Smooth muscle cell (in vitro differentiated cells): ENCODE measurements around the gene SHQ1. TPM values are rescaled to one million over a fixed set of nuclear protein-coding genes. Genes with fewer than 3 reads are reported as not detected.
A peak's percentile ranks its signal among the peaks of the same experiment; 100 is the strongest.

Experiments used
- DNase-seq: peaks from one replicate; lab custom pipeline; 2025; ENCODE audit not compliant: unreplicated experiment; lab: John Stamatoyannopoulos, UW
- H2AFZ ChIP-seq: fragments of 200-600 bp; sonication (generic); 2 replicates; pipeline ENCODE4 v1.6.0; 2016; ENCODE audit warnings: antibody characterized with exemption, low read depth, mild to moderate bottlenecking
- H3F3A ChIP-seq: fragments of 200-600 bp; sonication (generic); 2 replicates; pipeline ENCODE4 v1.6.0; 2017; ENCODE audit warnings: antibody characterized with exemption, low read depth
- H3K27ac ChIP-seq: fragments of 200-600 bp; sonication (generic); 2 replicates; pipeline ENCODE4 v1.5.1; 2016; ENCODE audit warnings: low read depth, mild to moderate bottlenecking
- H3K27me3 ChIP-seq: fragments of 200-600 bp; sonication (generic); 2 replicates; pipeline ENCODE4 v1.6.1; 2016; ENCODE audit warnings: low read depth, mild to moderate bottlenecking
- H3K36me3 ChIP-seq: fragments of 200-600 bp; sonication (generic); 2 replicates; pipeline ENCODE4 v1.5.1; 2016; ENCODE audit warnings: low read depth
- H3K4me1 ChIP-seq: fragments of 200-600 bp; sonication (generic); 2 replicates; pipeline ENCODE4 v1.5.1; 2016; ENCODE audit warnings: low read depth
- H3K4me2 ChIP-seq: fragments of 200-600 bp; sonication (generic); 2 replicates; pipeline ENCODE4 v1.6.0; 2016; ENCODE audit warnings: mild to moderate bottlenecking
- H3K4me3 ChIP-seq: fragments of 200-600 bp; sonication (generic); 2 replicates; pipeline ENCODE4 v1.5.1; 2016; ENCODE audit warnings: mild to moderate bottlenecking
- H3K79me2 ChIP-seq: fragments of 200-600 bp; sonication (generic); 2 replicates; pipeline ENCODE4 v1.6.0; 2016; ENCODE audit warnings: low read depth, mild to moderate bottlenecking
- H3K9ac ChIP-seq: fragments of 200-600 bp; sonication (generic); 2 replicates; pipeline ENCODE4 v1.6.0; 2016; ENCODE audit warnings: low read depth
- H3K9me3 ChIP-seq: fragments of 200-600 bp; sonication (generic); replicated peaks from 2 replicates; pipeline ENCODE4 v1.5.1; 2016; ENCODE audit warnings: low read depth
- H4K20me1 ChIP-seq: fragments of 200-600 bp; sonication (generic); 2 replicates; pipeline ENCODE4 v1.6.0; 2016; ENCODE audit warnings: low read depth
- WGBS: methylation state at CpG from one replicate; pipeline ENCODE4 v1.1.7; 2016; ENCODE audit warnings: low lambda C conversion rate; 5-methylcytosine and 5-hydroxymethylcytosine counted together
- polyA plus RNA-seq: library from polyadenylated mRNA; unstranded; fragments of >200 nt; fragmentation: Nextera tagmentation; extraction: Ambion mirVana; gene quantifications from 2 replicates; pipeline ENCODE4 v1.2.1, GENCODE V29; 2016
- total RNA-seq: library from RNA; depleted of rRNA; stranded (reverse); fragments of >200 nt; gene quantifications from 2 replicates; pipeline ENCODE4 v1.2.3, GENCODE V29; 2014
- TF ChIP-seq, protein P1 (sequence below): fragments of 200-600 bp; sonication (generic); IDR thresholded peaks from 2 replicates; pipeline ENCODE4 v1.5.1; 2017; ENCODE audit warnings: borderline replicate concordance, mild to moderate bottlenecking, antibody characterized with exemption; ENCODE audit not compliant: insufficient read depth, poor library complexity, severe bottlenecking

The SHQ1 gene
- total and polyA plus RNA-seq, 2 experiments from 2014 or later = 13.1 to 14.8 TPM

DNA sequence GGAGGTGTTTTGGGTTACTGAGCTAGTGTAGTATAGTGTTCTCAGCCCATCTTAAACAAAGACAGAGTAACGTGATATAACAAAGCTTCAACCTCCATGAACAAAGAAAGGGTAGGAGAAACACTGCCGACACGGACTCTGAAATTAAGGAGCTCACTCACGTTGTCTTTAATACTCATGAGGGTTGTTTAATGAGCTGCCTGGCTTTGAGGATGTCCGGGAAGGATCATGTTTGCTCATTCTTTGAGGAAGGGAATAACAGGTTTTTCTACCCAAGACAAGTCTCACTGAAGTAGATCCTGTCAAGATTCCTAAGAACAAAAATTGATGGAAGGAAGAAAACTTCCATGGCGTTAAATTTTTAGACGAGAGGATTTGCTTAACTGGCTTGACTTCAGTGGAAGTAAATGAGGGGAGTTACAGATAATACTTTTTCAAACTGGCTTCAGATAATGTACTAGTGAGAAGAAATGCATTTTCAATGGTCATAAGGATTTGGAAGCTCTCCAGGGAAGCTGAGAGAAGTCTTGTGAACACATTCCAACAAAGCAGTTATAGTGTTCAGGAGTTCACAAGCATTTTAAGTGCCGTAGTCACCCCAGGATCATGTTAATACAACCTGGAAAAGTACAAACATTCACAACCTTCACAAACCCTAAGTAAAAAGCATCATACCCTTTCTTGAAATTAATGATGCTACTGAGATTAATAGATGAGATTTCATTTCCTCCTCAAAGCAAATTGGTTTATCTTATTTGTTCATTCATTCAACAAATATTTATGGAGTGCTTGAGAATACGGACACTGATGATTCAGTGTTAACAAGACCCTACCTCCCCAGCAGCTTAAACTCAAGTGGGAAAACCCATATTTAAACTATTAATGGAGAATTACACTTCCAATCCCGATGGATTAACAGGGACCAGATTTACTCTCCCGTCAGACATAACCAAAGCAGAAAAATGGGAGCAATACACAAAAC lies 101.5 kb downstream of the SHQ1 start:
- Histone ChIP-seq H3F3A (no peaks in the 10 kb centered on the region), H3K27me3 (no peaks in the 10 kb centered on the region), H3K27ac (peak overlapping the region; percentile 44), H3K4me1 (peaks cover 25% of the 10 kb centered on the region), H3K36me3 (no peaks in the 10 kb centered on the region), H3K9me3 (no peaks in the 10 kb centered on the region), H3K9ac (no peak overlapping the region), H3K79me2 (no peaks in the 10 kb centered on the region), H2AFZ (no peak overlapping the region), H3K4me2 (peak overlapping the region; percentile 29), H4K20me1 (no peaks in the 10 kb centered on the region), H3K4me3 (no peak overlapping the region)
- 51% methylated on average over 11 of the region's 11 CpGs for WGBS
- DNase-seq = no peak
- TF ChIP-seq, protein P1, sequence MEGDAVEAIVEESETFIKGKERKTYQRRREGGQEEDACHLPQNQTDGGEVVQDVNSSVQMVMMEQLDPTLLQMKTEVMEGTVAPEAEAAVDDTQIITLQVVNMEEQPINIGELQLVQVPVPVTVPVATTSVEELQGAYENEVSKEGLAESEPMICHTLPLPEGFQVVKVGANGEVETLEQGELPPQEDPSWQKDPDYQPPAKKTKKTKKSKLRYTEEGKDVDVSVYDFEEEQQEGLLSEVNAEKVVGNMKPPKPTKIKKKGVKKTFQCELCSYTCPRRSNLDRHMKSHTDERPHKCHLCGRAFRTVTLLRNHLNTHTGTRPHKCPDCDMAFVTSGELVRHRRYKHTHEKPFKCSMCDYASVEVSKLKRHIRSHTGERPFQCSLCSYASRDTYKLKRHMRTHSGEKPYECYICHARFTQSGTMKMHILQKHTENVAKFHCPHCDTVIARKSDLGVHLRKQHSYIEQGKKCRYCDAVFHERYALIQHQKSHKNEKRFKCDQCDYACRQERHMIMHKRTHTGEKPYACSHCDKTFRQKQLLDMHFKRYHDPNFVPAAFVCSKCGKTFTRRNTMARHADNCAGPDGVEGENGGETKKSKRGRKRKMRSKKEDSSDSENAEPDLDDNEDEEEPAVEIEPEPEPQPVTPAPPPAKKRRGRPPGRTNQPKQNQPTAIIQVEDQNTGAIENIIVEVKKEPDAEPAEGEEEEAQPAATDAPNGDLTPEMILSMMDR = no peak

DNA sequence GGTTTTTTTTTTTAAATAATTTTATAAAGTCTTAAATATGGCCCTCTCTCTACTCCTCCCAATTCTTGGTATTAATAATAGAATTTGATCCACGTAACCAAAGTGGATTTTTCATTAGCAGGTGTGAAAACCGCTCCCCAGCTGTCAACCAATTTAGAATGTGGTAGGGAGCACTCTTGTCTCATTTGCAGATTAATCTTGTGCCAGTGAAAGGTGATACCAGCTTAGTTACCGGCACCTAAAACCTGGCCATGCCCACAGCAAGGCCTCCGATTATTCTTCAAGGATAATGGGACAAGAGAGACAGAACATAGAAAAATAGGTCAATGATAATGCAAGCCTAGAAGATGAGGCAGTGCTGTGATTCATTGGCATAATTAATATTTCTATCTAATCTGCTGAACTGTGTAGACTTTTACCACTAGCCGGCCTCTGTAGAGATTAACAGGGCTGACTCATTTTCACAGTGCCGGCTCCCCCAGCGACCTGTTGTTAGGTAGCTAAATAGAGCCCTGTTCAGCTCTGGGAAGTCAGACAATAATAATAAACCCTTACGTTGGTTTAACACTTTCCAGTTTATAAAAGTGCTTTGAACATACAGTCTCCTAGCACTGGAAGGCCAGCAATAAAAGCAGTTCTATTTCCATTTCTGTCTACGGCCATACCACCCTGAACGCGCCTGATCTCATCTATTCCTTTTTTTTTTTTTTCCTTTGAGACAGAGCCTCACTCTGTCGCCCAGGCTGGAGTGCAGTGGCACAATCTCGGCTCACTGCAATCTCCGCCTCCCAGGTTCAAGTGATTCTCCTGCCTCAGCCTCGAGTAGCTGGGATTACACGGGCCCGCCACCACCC lies 102.9 kb downstream of the SHQ1 start:
- Histone ChIP-seq H4K20me1 (no peaks in the 10 kb centered on the region), H3K27me3 (no peaks in the 10 kb centered on the region), H3K9me3 (no peaks in the 10 kb centered on the region), H2AFZ (no peak overlapping the region), H3K27ac (peak overlapping the region; percentile 44), H3K4me1 (peaks cover 25% of the 10 kb centered on the region), H3K4me2 (peak overlapping the region; percentile 20), H3K4me3 (no peak overlapping the region), H3K36me3 (no peaks in the 10 kb centered on the region), H3K79me2 (no peaks in the 10 kb centered on the region), H3K9ac (no peak overlapping the region), H3F3A (no peaks in the 10 kb centered on the region)
- 62% methylated on average over 17 of the region's 17 CpGs for WGBS
- no peak for DNase-seq
- TF ChIP-seq, protein P1 = no peak

DNA sequence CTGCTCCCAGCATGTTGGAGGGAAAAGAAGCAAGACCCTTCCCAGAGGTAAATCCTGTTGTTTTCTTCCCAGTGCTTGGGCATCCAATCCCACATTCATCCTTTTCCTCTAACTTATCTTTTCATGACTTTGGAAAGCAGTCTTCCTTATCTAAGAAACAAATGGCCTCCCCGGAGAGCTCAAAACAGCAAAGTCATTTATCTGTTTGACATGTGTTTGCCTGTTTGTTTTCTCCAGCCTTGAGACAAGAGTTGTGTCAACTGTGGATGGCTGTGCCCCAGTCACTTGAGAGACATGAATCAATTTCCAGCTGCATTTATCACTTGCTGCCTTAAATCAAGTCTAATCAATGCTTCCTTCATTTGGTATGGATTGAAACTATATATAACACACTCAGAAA lies 103.9 kb downstream of the SHQ1 start:
- no peaks in the 10 kb centered on the region for H3K27me3 ChIP-seq

More for the DNA sequence above, 103.9 kb downstream of the SHQ1 start:
- Histone ChIP-seq H3K4me2 (no peak overlapping the region), H3K27ac (no peak overlapping the region), H3K9me3 (no peaks in the 10 kb centered on the region), H3F3A (no peaks in the 10 kb centered on the region), H4K20me1 (no peaks in the 10 kb centered on the region), H3K4me3 (no peak overlapping the region), H3K36me3 (no peaks in the 10 kb centered on the region), H3K9ac (no peak overlapping the region), H2AFZ (no peak overlapping the region), H3K4me1 (peaks cover 25% of the 10 kb centered on the region), H3K79me2 (no peaks in the 10 kb centered on the region)
- DNase-seq = no peak
- TF ChIP-seq, protein P1 = no peak
- 15% methylated on average over 1 of the region's 1 CpG for WGBS
